ENCODE data around the gene SLC2A4RG.

The SLC2A4RG gene

GRCh38 chr20:63703976-63704748, 35.4 kb upstream of the SLC2A4RG start:
- no peak overlapping the region for H3K4me3 Mint-ChIP-seq
- intact Hi-C loops (cut with micrococcal nuclease) = no loop called here
- H3K27ac Mint-ChIP-seq = no peak overlapping the region
- no peaks in the 10 kb centered on the region for H3K27me3 Mint-ChIP-seq
- H3K36me3 Mint-ChIP-seq (ENCODE audit: low read depth) = peaks cover 85% of the 10 kb centered on the region
- H3K4me1 Mint-ChIP-seq (ENCODE audit: low read depth) = peaks cover 36% of the 10 kb centered on the region
- H3K9me3 Mint-ChIP-seq = no peaks in the 10 kb centered on the region

- intact Hi-C loops (cut with micrococcal nuclease) = no loop called here
- Mint-ChIP-seq H3K9me3 (no peaks in the 10 kb centered on the region), H3K27me3 (no peaks in the 10 kb centered on the region), H3K4me3 (no peak overlapping the region), H3K27ac (no peak overlapping the region), H3K4me1 (ENCODE audit: low read depth) (peaks cover 36% of the 10 kb centered on the region), H3K36me3 (ENCODE audit: low read depth) (peaks cover 85% of the 10 kb centered on the region)
These were observed 34.8 kb upstream of the SLC2A4RG start for GRCh38 chr20:63704749-63705117.

- Mint-ChIP-seq H3K36me3 (ENCODE audit: low read depth) (peaks cover 85% of the 10 kb centered on the region), H3K4me1 (ENCODE audit: low read depth) (peaks cover 40% of the 10 kb centered on the region), H3K9me3 (no peaks in the 10 kb centered on the region), H3K27ac (no peak overlapping the region), H3K4me3 (no peak overlapping the region), H3K27me3 (no peaks in the 10 kb centered on the region)
- intact Hi-C loops (cut with micrococcal nuclease) = no loop called here
These were observed 34.1 kb upstream of the SLC2A4RG start for GRCh38 chr20:63705232-63706026.

GRCh38 chr20:63706027-63706695, 33.4 kb upstream of the SLC2A4RG start:
- Mint-ChIP-seq H3K9me3 (no peaks in the 10 kb centered on the region), H3K36me3 (ENCODE audit: low read depth) (peaks cover 88% of the 10 kb centered on the region), H3K4me1 (ENCODE audit: low read depth) (peaks cover 48% of the 10 kb centered on the region), H3K4me3 (peak overlapping the region; percentile 82), H3K27me3 (no peaks in the 10 kb centered on the region), H3K27ac (peak overlapping the region; percentile 85)
- intact Hi-C loops (cut with micrococcal nuclease) = no loop called here

- Mint-ChIP-seq H3K9me3 (peaks cover 1% of the 10 kb centered on the region), H3K4me3 (peak overlapping the region; percentile 82), H3K4me1 (ENCODE audit: low read depth) (peaks cover 51% of the 10 kb centered on the region), H3K27ac (peak overlapping the region; percentile 85), H3K36me3 (ENCODE audit: low read depth) (peaks cover 94% of the 10 kb centered on the region), H3K27me3 (no peaks in the 10 kb centered on the region)
- intact Hi-C loops (cut with micrococcal nuclease) = no loop called here
These were observed 32.6 kb upstream of the SLC2A4RG start for GRCh38 chr20:63706852-63707557.

GRCh38 chr20:63707558-63708300, 31.8 kb upstream of the SLC2A4RG start, which contains the start of the genes ARFRP1 and ZGPAT:
ARFRP1 (minus strand) TSS chr20:63707976; CDS start chr20:63707091, 885 bp downstream.
ZGPAT (plus strand) TSS chr20:63708039; CDS start chr20:63708581, 542 bp downstream.
- Mint-ChIP-seq H3K27ac (peak within 1 kb of the TSS; percentile 85), H3K4me1 (ENCODE audit: low read depth) (peaks cover 58% of the 10 kb centered on the region), H3K9me3 (peaks cover 7% of the 10 kb centered on the region), H3K27me3 (no peaks in the 10 kb centered on the region), H3K4me3 (peak within 1 kb of the TSS; percentile 82), H3K36me3 (ENCODE audit: low read depth) (peaks cover 94% of the 10 kb centered on the region)
- intact Hi-C loops (cut with micrococcal nuclease) = no loop called here

- Mint-ChIP-seq H3K4me1 (ENCODE audit: low read depth) (peaks cover 58% of the 10 kb centered on the region), H3K27ac (peak overlapping the region; percentile 85), H3K4me3 (peak overlapping the region; percentile 82), H3K27me3 (no peaks in the 10 kb centered on the region), H3K36me3 (ENCODE audit: low read depth) (peaks cover 100% of the 10 kb centered on the region), H3K9me3 (peaks cover 7% of the 10 kb centered on the region)
- intact Hi-C loops (cut with micrococcal nuclease) = no loop called here
These were observed 31.1 kb upstream of the SLC2A4RG start for GRCh38 chr20:63708301-63709148.

GRCh38 chr20:63709149-63709527, 30.4 kb upstream of the SLC2A4RG start:
- Mint-ChIP-seq H3K27ac (peak overlapping the region; percentile 85), H3K27me3 (no peaks in the 10 kb centered on the region), H3K9me3 (peaks cover 7% of the 10 kb centered on the region), H3K4me3 (peak overlapping the region; percentile 82), H3K36me3 (ENCODE audit: low read depth) (peaks cover 100% of the 10 kb centered on the region), H3K4me1 (ENCODE audit: low read depth) (peaks cover 58% of the 10 kb centered on the region)
- intact Hi-C loops (cut with micrococcal nuclease) = no loop called here

GRCh38 chr20:63711085-63711645, 28.4 kb upstream of the SLC2A4RG start:
- H3K4me3 Mint-ChIP-seq = no peak overlapping the region
- H3K4me1 Mint-ChIP-seq (ENCODE audit: low read depth) = peaks cover 52% of the 10 kb centered on the region
- H3K36me3 Mint-ChIP-seq (ENCODE audit: low read depth) = peaks cover 100% of the 10 kb centered on the region

GRCh38 chr20:63712191-63712590, 27.4 kb upstream of the SLC2A4RG start:
- Mint-ChIP-seq H3K4me3 (no peak overlapping the region), H3K9me3 (peaks cover 7% of the 10 kb centered on the region), H3K36me3 (ENCODE audit: low read depth) (peaks cover 100% of the 10 kb centered on the region), H3K4me1 (ENCODE audit: low read depth) (peaks cover 42% of the 10 kb centered on the region), H3K27me3 (no peaks in the 10 kb centered on the region), H3K27ac (no peak overlapping the region)
- intact Hi-C loops (cut with micrococcal nuclease) = no loop called here

More at GRCh38 chr20:63711085-63711645, 28.4 kb upstream of the SLC2A4RG start:
- H3K27ac Mint-ChIP-seq = no peak overlapping the region
- no peaks in the 10 kb centered on the region for H3K27me3 Mint-ChIP-seq
- H3K9me3 Mint-ChIP-seq = peaks cover 7% of the 10 kb centered on the region
- intact Hi-C loops (cut with micrococcal nuclease) = no loop called here

- intact Hi-C loops (cut with micrococcal nuclease) = no loop called here
- Mint-ChIP-seq H3K36me3 (ENCODE audit: low read depth) (peaks cover 100% of the 10 kb centered on the region), H3K27me3 (no peaks in the 10 kb centered on the region), H3K27ac (no peak overlapping the region), H3K4me1 (ENCODE audit: low read depth) (peaks cover 26% of the 10 kb centered on the region), H3K9me3 (peaks cover 16% of the 10 kb centered on the region), H3K4me3 (no peak overlapping the region)
These were observed 24.7 kb upstream of the SLC2A4RG start for GRCh38 chr20:63714858-63715257.

- peaks cover 9% of the 10 kb centered on the region for H3K9me3 Mint-ChIP-seq
- intact Hi-C loops (cut with micrococcal nuclease) = no loop called here
- no peaks in the 10 kb centered on the region for H3K27me3 Mint-ChIP-seq
- no peak overlapping the region for H3K27ac Mint-ChIP-seq
- H3K4me3 Mint-ChIP-seq = no peak overlapping the region
- peaks cover 11% of the 10 kb centered on the region for H3K4me1 Mint-ChIP-seq (ENCODE audit: low read depth)
- H3K36me3 Mint-ChIP-seq (ENCODE audit: low read depth) = peaks cover 100% of the 10 kb centered on the region
These were observed 20.6 kb upstream of the SLC2A4RG start for GRCh38 chr20:63718996-63719395.
